Measurements from ENCODE around the gene NDFIP2. TPM values are rescaled to one million over a fixed set of nuclear protein-coding genes. Genes with fewer than 3 reads are reported as not detected.

NDFIP2 gene
- total RNA-seq, 1 experiment from 2014 or later: 27.3 TPM

- Histone ChIP-seq H3K27me3 (no peaks in the 10 kb centered on the region), H3K36me3 (no peaks in the 10 kb centered on the region), H3K9me3 (no peaks in the 10 kb centered on the region), H3K4me3 (no peak overlapping the region)
- peak; percentile 5 for DNase-seq
These were observed 27.4 kb downstream of the NDFIP2 start for GRCh38 chr13:79508224-79508961.

DNA sequence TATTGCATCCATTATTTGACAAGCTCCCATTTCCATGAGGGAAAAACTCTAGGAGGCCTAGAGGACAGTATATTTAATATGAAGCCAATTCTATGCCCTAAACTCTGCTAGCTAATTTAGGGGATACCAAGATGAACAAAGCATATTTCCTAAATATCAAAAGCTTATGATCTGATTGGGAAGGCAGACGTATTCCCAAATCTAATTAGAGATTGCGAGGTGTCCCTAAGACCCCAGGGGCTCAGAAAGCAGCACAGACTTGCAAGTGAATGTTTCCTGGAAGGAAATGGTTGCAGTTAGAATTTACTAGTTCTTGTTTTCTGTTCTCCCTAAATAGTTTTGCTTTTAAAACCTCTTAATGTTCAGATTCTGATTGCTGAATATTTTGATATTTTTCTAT is 30.7 kb downstream of the NDFIP2 start:
- H3K4me3 ChIP-seq: no peak overlapping the region
- H3K36me3 ChIP-seq: no peaks in the 10 kb centered on the region
- no peaks in the 10 kb centered on the region for H3K9me3 ChIP-seq
- no peaks in the 10 kb centered on the region for H3K27me3 ChIP-seq
- DNase-seq: no peak

GRCh38 chr13:79512950-79513349 is 32.0 kb downstream of the NDFIP2 start:
- Histone ChIP-seq H3K36me3 (no peaks in the 10 kb centered on the region), H3K4me3 (no peak overlapping the region), H3K9me3 (no peaks in the 10 kb centered on the region), H3K27me3 (no peaks in the 10 kb centered on the region)
- no peak for DNase-seq

GRCh38 chr13:79516595-79516994 is 35.6 kb downstream of the NDFIP2 start:
- no peak for DNase-seq
- Histone ChIP-seq H3K4me3 (no peak overlapping the region), H3K36me3 (peaks cover 4% of the 10 kb centered on the region; the same call in 1 of the 2 replicates), H3K9me3 (no peaks in the 10 kb centered on the region), H3K27me3 (no peaks in the 10 kb centered on the region)

- Histone ChIP-seq H3K36me3 (peaks cover 4% of the 10 kb centered on the region; the same call in 1 of the 2 replicates), H3K27me3 (no peaks in the 10 kb centered on the region), H3K4me3 (no peak overlapping the region), H3K9me3 (no peaks in the 10 kb centered on the region)
- no peak for DNase-seq
These were observed 38.3 kb downstream of the NDFIP2 start for GRCh38 chr13:79519255-79519654.

DNA sequence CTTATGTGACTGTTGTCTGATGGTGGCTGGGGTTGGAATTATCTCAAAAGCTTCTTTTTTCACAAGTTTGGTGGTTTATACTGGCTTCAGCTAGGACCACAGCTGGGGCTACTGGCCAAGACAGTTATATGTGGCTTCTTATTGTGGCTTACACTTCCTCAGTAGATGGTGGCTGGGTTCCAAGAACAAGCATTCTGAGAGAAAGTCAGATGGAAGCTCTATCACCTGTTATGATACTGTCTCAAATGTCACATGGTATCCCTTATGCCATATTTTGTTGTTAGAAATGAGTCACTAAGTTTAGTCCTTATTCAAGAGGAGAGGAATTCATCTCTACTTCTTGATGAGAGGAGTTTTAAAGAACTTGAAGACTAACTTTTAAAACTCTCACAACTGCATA is 41.6 kb downstream of the NDFIP2 start:
- Histone ChIP-seq H3K4me3 (no peak overlapping the region), H3K36me3 (peaks cover 4% of the 10 kb centered on the region; the same call in 1 of the 2 replicates), H3K9me3 (no peaks in the 10 kb centered on the region), H3K27me3 (no peaks in the 10 kb centered on the region)
- DNase-seq: no peak

GRCh38 chr13:79525064-79525857 is 44.3 kb downstream of the NDFIP2 start:
- Histone ChIP-seq H3K9me3 (no peaks in the 10 kb centered on the region), H3K36me3 (peaks cover 4% of the 10 kb centered on the region; the same call in 1 of the 2 replicates), H3K4me3 (no peak overlapping the region), H3K27me3 (no peaks in the 10 kb centered on the region)
- DNase-seq: no peak

DNA sequence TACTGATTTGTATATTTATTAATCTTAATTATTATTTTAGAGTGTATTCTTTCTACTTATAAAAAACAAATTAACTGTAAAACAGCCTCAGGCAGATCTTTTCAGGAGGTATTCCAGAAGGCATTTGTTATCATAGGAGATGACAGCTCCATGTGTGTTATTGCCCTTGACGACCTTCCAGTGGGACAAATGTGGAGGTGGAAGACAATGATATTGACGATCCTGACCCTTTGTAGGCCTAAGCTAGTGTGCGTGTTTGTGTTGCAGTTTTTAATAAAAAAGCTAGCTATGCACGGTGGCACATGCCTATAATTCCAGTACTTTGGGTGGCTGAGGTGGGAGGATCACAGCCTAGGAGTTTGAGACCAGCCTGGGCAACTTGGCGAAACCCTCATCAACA is 46.7 kb downstream of the NDFIP2 start:
- Histone ChIP-seq H3K9me3 (no peaks in the 10 kb centered on the region), H3K4me3 (no peak overlapping the region), H3K36me3 (no peaks in the 10 kb centered on the region; the same call in 1 of the 2 replicates), H3K27me3 (no peaks in the 10 kb centered on the region)
- DNase-seq: no peak

GRCh38 chr13:79528356-79528755 is 47.4 kb downstream of the NDFIP2 start:
- no peak overlapping the region for H3K4me3 ChIP-seq
- no peak for DNase-seq
- H3K27me3 ChIP-seq: no peaks in the 10 kb centered on the region
- no peaks in the 10 kb centered on the region for H3K9me3 ChIP-seq
- H3K36me3 ChIP-seq: no peaks in the 10 kb centered on the region; the same call in 1 of the 2 replicates

GRCh38 chr13:79528759-79529191 is 47.8 kb downstream of the NDFIP2 start:
- H3K4me3 ChIP-seq: no peak overlapping the region
- H3K27me3 ChIP-seq: no peaks in the 10 kb centered on the region
- no peak for DNase-seq
- H3K36me3 ChIP-seq: no peaks in the 10 kb centered on the region; the same call in 1 of the 2 replicates
- H3K9me3 ChIP-seq: no peaks in the 10 kb centered on the region

GRCh38 chr13:79529817-79530216 is 48.9 kb downstream of the NDFIP2 start:
- no peak for DNase-seq
- Histone ChIP-seq H3K4me3 (no peak overlapping the region), H3K27me3 (no peaks in the 10 kb centered on the region), H3K9me3 (no peaks in the 10 kb centered on the region), H3K36me3 (no peaks in the 10 kb centered on the region; the same call in 1 of the 2 replicates)

GRCh38 chr13:79530270-79530669 is 49.3 kb downstream of the NDFIP2 start:
- Histone ChIP-seq H3K27me3 (no peaks in the 10 kb centered on the region), H3K9me3 (no peaks in the 10 kb centered on the region), H3K36me3 (no peaks in the 10 kb centered on the region; the same call in 1 of the 2 replicates), H3K4me3 (no peak overlapping the region)
- no peak for DNase-seq

DNA sequence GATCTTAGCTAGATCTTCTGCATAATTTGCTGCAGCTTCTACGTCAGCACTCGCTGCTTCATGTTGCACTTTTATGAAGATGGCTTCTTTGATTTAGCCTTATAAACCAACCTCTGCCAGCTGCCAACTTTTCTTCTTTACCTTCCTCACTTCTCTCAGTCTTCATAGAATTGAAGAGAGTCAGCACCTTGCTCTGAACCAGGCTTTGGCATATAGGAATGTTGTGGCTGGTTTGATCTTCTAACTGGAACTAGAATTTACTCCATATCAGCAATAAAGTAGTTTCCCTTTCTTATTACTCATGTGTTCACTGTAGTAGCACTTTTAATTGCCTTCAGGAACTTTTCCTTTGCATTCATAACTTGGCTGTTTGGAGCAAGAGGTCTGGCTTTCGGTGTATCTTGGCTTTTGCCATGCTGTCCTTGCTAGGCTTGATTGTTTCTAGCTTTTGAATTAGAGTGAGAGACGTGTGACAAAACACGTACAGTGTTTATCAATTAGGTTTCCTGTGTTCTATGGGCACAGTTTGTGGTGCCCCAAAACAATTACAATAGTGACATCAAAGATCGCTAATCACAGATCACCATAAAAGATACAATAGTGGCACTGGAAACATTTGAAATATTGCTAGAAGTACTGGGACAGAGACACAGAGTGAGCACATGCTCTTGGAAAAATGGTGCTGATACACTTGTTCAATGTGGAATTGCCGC is 50.7 kb downstream of the NDFIP2 start:
- no peak for DNase-seq
- Histone ChIP-seq H3K4me3 (no peak overlapping the region), H3K36me3 (no peaks in the 10 kb centered on the region), H3K27me3 (no peaks in the 10 kb centered on the region), H3K9me3 (no peaks in the 10 kb centered on the region)

- no peak for DNase-seq
- H3K4me3 ChIP-seq: no peak overlapping the region
- no peaks in the 10 kb centered on the region for H3K27me3 ChIP-seq
- H3K9me3 ChIP-seq: no peaks in the 10 kb centered on the region
- H3K36me3 ChIP-seq: no peaks in the 10 kb centered on the region
These were observed 51.6 kb downstream of the NDFIP2 start for GRCh38 chr13:79532576-79532975.

DNA sequence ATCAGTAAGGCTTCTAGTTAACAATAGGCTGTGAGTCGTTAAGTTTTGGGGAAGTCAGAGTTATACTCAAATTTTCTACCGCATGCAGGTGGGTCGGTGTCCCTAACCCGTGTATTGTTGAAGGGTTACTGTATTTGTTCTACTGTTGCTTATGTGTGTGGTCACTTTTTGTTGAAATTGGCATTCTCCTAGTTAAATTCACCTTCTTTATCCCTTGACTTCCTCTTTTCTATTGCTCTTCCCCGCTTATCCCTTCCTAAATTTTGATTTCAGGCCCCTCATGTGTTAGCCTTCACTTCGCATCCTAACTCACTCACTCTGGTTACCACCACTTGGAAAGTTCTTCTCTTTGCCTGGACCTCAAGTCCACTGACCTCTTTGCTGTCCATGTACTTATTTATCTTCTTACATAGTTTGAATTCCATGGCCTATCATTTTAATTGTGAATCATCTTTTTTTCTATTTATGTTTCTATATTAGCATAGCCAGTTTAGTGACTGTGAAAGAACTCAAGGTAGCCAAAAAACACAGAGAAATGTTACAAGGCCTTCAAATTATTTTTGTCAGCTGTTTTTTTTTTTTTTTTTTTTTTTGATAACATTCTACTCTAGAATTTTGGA is 52.9 kb downstream of the NDFIP2 start:
- DNase-seq: no peak
- Histone ChIP-seq H3K4me3 (no peak overlapping the region), H3K36me3 (no peaks in the 10 kb centered on the region), H3K27me3 (no peaks in the 10 kb centered on the region), H3K9me3 (no peaks in the 10 kb centered on the region)

GRCh38 chr13:79534596-79534995 is 53.6 kb downstream of the NDFIP2 start:
- Histone ChIP-seq H3K27me3 (no peaks in the 10 kb centered on the region), H3K9me3 (no peaks in the 10 kb centered on the region), H3K4me3 (no peak overlapping the region), H3K36me3 (no peaks in the 10 kb centered on the region)
- no peak for DNase-seq

DNA sequence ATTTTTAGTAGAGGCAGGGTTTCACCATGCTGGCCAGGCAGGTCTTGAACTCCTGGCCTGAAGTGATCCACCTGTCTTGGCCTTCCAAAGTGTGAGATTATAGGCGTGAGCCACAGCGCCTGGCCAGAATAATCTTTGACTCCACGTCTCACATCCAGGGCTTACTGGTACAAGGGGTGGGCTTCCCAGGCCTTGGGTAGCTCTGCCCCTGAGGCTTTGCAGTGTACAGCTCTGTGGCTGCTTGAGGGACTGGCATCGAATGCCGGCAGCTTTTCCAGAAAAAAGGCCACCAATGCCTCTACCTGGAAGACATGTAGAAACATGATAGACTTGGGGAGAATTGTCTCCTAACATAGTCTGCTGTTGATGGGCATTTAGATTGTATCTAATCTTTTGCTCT is 57.8 kb downstream of the NDFIP2 start:
- H3K9me3 ChIP-seq: no peaks in the 10 kb centered on the region
- no peaks in the 10 kb centered on the region for H3K36me3 ChIP-seq
- no peak overlapping the region for H3K4me3 ChIP-seq
- DNase-seq: no peak
- no peaks in the 10 kb centered on the region for H3K27me3 ChIP-seq

Data from MG63 (cell line).